GM18517 (cell line): ENCODE data around the gene FAS.

Experiments used
- ATAC-seq: cut with Tn5 transposase; IDR thresholded peaks from one replicate; pipeline ENCODE4 v1.9.1; 2021; ENCODE audit warnings: mild to moderate bottlenecking, moderate library complexity; ENCODE audit not compliant: unreplicated experiment

FAS gene

GRCh38 chr10:89030791-89031190, 40.2 kb downstream of the FAS start:
- no peak for ATAC-seq

DNA sequence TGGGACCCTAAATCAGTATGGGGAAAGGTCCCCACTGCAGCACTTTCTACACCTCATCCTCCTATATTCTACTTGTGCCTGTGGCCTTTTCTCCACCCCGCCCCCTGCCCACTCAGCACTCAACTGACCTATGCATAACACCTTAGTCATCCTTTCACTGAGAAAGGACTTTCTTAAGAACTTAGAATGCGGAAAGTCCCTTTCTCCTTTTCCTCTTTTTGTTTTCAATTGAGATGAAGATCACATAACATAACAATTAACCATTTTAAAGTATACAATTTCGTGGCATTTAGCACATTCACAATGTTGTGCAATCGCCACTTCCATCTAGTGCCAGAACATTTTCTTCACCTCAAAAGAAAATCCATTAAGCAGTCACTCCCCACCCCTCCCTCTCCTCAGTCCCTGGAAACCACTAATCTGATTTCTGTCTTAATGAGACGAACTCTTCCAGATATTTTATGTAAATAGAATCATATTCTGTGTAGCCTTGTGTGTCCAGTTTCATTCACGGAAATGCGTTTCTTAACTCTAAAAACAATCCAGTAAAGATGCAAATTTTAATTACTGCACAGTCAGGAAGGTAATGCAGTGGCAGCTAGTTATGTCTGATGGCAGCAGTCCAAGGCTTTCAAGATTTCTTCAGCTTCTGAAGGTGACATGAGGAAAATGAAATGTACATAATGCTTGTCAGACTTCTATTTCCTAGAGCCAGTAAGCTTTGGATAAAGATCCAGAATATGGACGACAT, 41.7 kb downstream of the FAS start:
- ATAC-seq: no peak

GRCh38 chr10:89035461-89035860, 44.9 kb downstream of the FAS start:
- ATAC-seq: no peak

DNA sequence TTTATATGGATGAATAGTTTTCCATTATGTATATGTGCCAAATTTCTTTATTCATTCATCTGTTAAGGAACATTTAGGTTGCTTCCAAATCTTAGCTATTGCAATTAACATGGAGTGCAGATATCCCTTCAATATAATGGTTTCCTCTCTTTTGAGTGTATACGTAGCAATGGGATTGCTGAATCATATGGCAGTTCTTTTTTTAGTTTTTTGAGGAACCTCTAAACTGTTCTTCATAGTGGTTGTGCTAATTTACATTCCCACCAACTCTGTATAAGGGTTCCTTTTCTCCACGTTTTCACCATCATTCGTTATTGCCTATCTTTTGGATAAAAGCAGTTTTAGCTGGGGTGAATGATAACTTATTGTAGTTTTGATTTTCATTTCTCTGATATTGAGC, 46.5 kb downstream of the FAS start:
- ATAC-seq: no peak

- ATAC-seq: no peak
Observed at GRCh38 chr10:89042562-89042961, 52.0 kb downstream of the FAS start.

- ATAC-seq: no peak
Observed at GRCh38 chr10:89043052-89043451, 52.5 kb downstream of the FAS start.

DNA sequence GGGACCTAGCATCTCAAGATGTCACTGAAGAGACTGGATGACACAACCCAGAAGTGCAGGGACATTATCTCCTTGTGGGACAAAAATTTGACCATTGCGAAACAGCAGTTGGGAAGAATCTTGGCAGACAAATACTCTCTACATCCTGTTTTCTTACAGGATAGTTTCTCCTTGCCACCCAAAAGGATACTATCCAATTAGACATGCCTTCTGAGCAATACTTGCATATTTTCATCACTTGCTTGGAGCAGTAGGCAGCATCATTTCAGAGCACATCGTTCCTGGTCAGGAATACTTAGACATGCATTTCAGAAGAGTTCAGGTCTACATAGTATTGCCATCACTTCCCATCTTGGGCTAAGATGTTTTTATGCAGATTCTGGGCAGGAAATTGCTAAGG, 56.8 kb downstream of the FAS start:
- no peak for ATAC-seq

GRCh38 chr10:89051593-89051992, 61.0 kb downstream of the FAS start:
- ATAC-seq: no peak

DNA sequence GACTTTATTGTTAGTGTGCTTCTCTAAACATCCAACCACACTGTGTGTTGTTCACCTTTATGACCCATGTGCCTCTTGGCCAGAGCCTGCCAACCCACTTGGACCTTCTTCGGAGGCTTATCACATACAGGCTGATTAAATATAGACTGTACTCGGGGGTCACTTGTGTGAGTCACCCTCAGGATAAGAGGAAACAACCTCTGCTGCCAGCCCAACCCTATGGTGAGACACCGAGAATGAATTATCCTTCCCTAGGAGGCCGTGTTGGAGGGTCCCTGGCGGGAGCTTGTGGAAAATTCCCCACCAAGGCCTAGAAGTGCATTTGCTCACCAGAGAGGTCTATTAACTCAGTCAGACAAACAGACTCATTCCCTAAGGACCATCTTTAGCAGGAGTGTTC, 63.0 kb downstream of the FAS start:
- no peak for ATAC-seq

DNA sequence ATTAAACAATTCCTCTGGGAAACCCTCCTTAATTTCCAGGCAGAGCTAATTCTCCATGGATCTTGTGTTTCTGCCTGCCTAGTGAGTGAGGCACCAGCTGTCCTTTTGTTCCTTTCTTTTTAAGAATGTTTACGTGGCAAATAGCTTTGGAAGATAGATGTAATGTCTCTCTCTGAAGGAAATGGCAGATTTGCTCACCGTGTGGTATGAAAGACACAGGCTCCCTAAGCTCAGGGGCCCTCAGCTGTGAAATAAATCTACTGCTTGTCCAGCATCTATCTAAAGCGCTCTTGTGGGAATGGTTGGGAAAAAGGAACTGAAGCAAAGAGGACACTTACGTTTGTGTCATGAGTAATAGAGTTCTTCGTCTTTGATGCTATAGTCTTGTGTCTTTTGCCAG, 64.6 kb downstream of the FAS start:
- no peak for ATAC-seq

DNA sequence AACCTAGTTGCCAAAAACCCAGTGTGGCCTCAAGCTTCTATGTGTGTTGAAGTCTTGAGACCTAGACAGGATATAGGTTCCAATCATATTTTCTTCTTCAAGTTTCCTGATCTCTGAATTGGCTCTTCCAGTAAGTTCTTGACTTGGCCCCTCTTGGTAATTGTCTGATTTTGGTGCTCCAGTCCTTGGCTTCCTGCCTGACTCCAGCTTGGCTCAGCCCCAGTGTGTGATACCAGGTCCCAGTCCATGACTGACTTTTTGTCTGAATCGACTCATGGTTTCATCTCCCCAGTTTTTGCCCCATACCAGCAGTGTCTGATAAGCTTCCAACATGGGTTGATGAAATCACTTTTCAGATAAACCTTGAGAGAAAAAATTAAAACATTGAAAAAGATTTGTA, 72.3 kb downstream of the FAS start:
- ATAC-seq: no peak

GRCh38 chr10:89063465-89063864, 72.9 kb downstream of the FAS start:
- no peak for ATAC-seq

GRCh38 chr10:89064748-89065147, 74.2 kb downstream of the FAS start:
- ATAC-seq: no peak
